Immature natural killer cell (primary cell): ENCODE data around the gene TCFL5. TPM values are rescaled to one million over a fixed set of nuclear protein-coding genes. Genes with fewer than 3 reads are reported as not detected.
A peak's percentile ranks its signal among the peaks of the same experiment; 100 is the strongest.
"Not testable (repeated sequence)": the region's sequence is repeated elsewhere in the genome, so short reads cannot be mapped to it uniquely, and the experiment has no call there.

Experiments
- DNase-seq, 3 donors: peaks; one replicate each; pipeline ENCODE4 v3.0.0; 2022; ENCODE audit warnings: mixed read lengths in 1 of 3
- H3K27ac Mint-ChIP-seq, 6 donors: one replicate each; pipeline ENCODE4 v1.8.0; 2020; ENCODE audit warnings: mixed read lengths in 6 of 6, mild to moderate bottlenecking in 5 of 6, inconsistent platforms in 4 of 6, moderate library complexity in 3 of 6
- H3K27me3 Mint-ChIP-seq, 3 donors: one replicate each; pipeline ENCODE4 v1.8.0; 2020 to 2021; ENCODE audit warnings: low read depth in 3 of 3, mild to moderate bottlenecking in 3 of 3, mixed read lengths in 3 of 3, moderate library complexity in 3 of 3, inconsistent platforms in 1 of 3
- H3K36me3 Mint-ChIP-seq, 3 donors: one replicate each; pipeline ENCODE4 v1.8.0; 2020; ENCODE audit warnings: mixed read lengths in 3 of 3, inconsistent platforms in 2 of 3, mild to moderate bottlenecking in 2 of 3
- H3K4me1 Mint-ChIP-seq, 2 donors: one replicate each; pipeline ENCODE4 v1.8.0; 2020; ENCODE audit warnings: inconsistent platforms in 2 of 2, mild to moderate bottlenecking in 2 of 2, mixed read lengths in 2 of 2, moderate library complexity in 1 of 2
- H3K4me3 Mint-ChIP-seq, 5 donors: one replicate each; pipeline ENCODE4 v1.8.0; 2020; ENCODE audit warnings: mild to moderate bottlenecking in 5 of 5, mixed read lengths in 5 of 5, inconsistent platforms in 3 of 5, moderate library complexity in 3 of 5
- H3K9me3 Mint-ChIP-seq, 6 donors: one replicate each; pipeline ENCODE4 v1.8.0; 2020; ENCODE audit warnings: mild to moderate bottlenecking in 6 of 6, mixed read lengths in 6 of 6, inconsistent platforms in 4 of 6, moderate library complexity in 3 of 6
- polyA plus RNA-seq, 3 donors: library from polyadenylated mRNA; unstranded; fragments of 300-500 nt; fragmentation: Illumina TruSeq; gene quantifications; one replicate each; pipeline ENCODE4 v1.2.3, GENCODE V29; 2021

TCFL5 gene
- polyA plus RNA-seq, 3 donors from 2014 or later, result 0.63 to 2.1 (median 1.1) TPM

DNA sequence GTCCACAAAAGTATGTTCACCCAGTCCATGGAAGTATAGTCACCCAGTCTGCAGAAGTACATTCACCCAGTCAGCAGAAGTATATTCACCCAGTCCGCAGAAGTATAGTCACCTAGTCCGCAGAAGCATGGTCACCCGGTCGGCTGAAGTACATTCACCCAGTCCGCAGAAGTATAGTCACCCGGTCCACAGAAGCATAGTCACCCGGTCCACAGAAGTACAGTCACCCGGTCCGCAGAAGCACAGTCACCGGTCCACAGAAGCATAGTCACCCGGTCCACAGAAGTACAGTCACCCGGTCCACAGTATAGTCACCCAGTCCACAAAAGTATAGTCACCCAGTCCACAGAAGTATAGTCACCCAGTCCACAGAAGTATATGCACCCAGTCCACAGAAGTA lies 8.8 kb downstream of the TCFL5 start:
- no peak overlapping the region for H3K27ac Mint-ChIP-seq
- H3K9me3 Mint-ChIP-seq, result no peaks in the 10 kb centered on the region
- DNase-seq, result no peak
- H3K4me1 Mint-ChIP-seq, result no peaks in the 10 kb centered on the region
- H3K4me3 Mint-ChIP-seq, result no peak overlapping the region
- H3K36me3 Mint-ChIP-seq, result peaks cover 17 to 21% (median 17%) of the 10 kb centered on the region in 3 donors
- peaks cover 0 to 1% (median 0%) of the 10 kb centered on the region in 3 donors for H3K27me3 Mint-ChIP-seq

DNA sequence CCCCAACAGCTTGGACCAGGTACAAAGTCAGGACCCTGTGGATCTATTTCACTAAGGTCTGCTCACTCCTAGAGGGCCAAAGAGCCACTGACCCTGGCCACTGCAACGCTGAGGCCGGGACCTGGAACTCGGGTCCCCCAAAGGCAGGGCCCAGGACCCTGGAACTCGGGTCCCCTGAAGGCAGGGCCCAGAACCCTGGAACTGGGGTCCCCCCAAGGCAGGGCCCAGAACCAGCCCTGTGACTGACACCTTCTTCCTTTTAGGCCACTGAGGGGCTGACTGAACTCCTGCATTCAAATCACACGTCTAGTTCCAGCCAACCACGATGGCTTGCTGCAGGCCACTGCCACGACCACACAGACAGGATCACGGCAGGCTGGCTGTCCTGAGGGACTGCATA lies 9.4 kb downstream of the TCFL5 start:
- no peaks in the 10 kb centered on the region for H3K9me3 Mint-ChIP-seq
- no peaks in the 10 kb centered on the region for H3K4me1 Mint-ChIP-seq
- no peak for DNase-seq
- peaks cover 0 to 2% (median 0%) of the 10 kb centered on the region in 3 donors for H3K27me3 Mint-ChIP-seq
- no peak overlapping the region for H3K4me3 Mint-ChIP-seq
- H3K27ac Mint-ChIP-seq, result no peak overlapping the region
- peaks cover 13 to 18% (median 15%) of the 10 kb centered on the region in 3 donors for H3K36me3 Mint-ChIP-seq

DNA sequence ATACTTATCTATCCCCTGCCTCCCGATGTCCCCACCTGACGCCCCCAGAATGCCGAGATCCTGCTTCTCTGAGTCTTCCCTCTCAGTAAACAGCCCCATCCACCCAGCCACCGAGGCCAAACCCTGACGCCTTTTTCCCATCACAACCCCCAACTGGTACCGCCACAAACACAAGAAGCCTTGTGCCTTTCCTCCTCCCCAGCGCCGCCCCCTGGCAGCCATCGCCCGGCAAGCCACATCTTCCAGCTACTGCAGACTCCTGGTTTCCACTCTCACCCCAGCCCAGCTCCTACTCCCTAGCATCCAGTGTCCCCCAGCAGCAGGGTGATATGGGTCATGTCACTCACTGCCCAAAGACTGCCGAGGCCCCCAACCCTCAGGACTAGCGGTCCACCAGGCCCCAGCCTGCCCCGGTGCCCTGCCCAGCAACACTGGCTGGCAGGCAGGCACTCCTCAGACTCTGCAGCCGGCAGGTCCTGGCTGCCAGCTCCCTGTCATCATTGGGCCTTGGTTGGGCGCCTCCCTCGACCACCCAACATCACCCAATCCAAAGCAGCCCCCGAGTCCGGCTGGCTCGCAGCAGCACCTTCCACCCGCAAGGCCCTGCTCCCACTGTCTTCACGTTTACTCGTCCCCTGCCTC lies 11.2 kb downstream of the TCFL5 start:
- Mint-ChIP-seq H3K36me3 (peaks cover 15 to 25% (median 16%) of the 10 kb centered on the region in 3 donors), H3K9me3 (no peaks in the 10 kb centered on the region), H3K4me3 (no peak overlapping the region), H3K27ac (peak overlapping the region in 1 of 6 donors; percentile 18), H3K4me1 (no peaks in the 10 kb centered on the region), H3K27me3 (peaks cover 0 to 4% (median 0%) of the 10 kb centered on the region in 3 donors)
- no peak for DNase-seq

DNA sequence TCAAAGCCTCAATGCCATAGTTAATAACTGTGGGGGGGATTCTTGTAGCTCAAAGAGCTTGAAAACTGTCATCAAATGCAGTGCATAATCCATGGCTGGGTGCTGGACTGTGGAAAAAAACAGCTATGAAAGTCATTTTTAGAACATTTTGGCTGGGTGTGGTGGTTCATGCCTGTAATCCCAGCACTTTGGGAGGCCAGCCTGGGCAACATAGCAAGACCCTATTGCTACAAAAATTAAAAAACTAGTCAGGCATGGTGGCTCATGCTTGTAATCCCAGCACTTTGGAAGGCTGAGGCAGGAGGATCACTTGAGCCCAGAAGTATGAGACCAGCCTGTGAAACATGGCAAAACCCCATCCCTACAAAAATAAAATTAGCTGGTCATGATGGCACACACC lies 12.2 kb downstream of the TCFL5 start:
- no peak for DNase-seq
- H3K4me1 Mint-ChIP-seq, result no peaks in the 10 kb centered on the region
- H3K4me3 Mint-ChIP-seq, result no peak overlapping the region
- peaks cover 0 to 4% (median 0%) of the 10 kb centered on the region in 3 donors for H3K27me3 Mint-ChIP-seq
- no peaks in the 10 kb centered on the region for H3K9me3 Mint-ChIP-seq
- H3K36me3 Mint-ChIP-seq, result peaks cover 15 to 27% (median 18%) of the 10 kb centered on the region in 3 donors
- no peak overlapping the region for H3K27ac Mint-ChIP-seq

DNA sequence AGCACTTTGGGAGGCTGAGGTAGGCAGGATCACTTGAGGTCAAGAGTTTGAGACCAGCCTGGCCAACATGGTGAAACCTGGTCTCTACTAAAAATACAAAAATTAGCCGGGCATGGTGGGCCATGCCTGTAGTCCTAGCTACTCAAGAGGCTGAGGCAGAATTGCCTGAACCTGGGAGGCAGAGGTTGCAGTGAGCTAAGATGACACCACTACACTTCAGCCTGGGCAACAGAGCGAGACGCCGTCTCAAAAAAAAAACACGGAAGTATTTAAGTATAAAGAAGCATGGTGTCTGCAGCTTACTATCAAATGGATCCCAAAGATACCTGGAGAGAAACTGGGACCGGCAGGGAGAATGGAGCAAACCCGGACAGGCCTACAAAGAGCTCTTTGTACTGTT lies 12.7 kb downstream of the TCFL5 start:
- not testable (repeated sequence) for H3K27ac Mint-ChIP-seq, H3K9me3 Mint-ChIP-seq, DNase-seq, H3K4me3 Mint-ChIP-seq, H3K4me1 Mint-ChIP-seq, H3K27me3 Mint-ChIP-seq
- peaks cover 13 to 25% (median 18%) of the 10 kb centered on the region in 3 donors for H3K36me3 Mint-ChIP-seq

DNA sequence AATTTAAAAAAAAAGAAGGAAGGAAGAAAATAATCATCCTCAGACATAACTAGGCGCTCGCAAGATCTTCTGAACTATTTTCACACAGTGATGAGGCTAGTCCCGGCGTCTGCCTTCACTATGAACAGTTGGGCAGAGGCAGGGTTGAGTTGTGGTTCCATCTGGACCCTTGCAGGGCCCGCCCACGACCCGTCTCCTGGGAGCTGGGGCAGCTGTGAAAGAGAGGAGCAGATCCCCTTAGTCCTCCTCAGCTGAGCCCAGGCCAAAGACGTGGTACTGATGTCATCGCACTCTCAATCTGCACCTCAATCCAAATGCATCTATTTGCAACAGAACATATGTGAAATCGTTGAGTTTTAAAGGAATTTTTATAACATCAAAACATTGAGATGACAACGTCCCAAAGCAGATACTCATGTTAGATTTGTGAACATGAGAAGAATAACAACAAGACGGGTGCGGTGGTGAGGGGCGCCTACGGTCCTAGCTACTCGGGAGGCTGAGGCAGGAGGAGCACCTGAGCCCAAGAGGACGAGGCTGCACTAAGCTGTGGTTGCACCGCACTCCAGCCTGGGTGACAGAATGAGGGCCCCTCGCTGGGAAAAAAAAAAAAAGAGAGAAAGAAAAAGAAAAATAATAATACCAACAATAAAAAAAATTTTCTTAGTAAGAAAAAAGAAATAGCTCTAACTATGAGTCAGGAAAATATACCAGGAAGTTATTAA lies 15.3 kb downstream of the TCFL5 start:
- DNase-seq, result no peak
- Mint-ChIP-seq H3K27me3 (peaks cover 0 to 4% (median 0%) of the 10 kb centered on the region in 3 donors), H3K4me3 (no peak overlapping the region), H3K4me1 (no peaks in the 10 kb centered on the region), H3K9me3 (no peaks in the 10 kb centered on the region), H3K36me3 (peaks cover 4 to 18% (median 16%) of the 10 kb centered on the region in 3 donors), H3K27ac (no peak overlapping the region)

DNA sequence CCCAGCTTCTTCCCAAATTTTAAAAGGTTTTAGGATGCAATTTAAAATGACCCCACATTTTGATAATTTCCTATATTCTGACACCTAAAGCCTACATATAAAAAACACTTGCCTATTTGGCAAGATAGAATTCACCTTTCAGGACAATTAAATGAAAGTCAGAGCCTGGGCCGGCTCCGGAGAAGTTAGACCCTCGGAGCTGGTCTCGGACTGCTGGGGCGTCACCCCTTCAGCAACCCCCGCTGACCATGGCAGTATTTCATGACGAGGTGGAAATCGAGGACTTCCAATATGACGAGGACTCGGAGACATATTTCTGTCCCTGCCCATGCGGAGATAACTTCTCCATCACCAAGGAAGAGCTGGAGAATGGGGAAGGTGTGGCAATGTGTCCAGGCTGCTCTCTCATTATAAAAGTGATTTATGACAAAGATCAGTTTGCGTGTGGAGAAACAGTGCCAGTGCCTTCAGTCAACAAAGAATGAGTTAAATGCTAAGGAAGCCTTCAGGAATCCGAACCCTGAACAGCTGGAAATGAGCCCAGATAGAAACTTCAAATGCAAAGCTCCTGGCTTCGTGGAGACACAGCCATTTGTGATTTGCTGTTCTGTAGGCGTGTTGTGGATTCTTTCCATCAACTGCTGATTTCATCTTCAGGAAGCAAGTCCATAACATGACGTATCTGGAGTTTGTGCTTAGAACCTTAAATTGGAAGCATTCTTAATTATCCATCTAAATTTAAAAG lies 16.0 kb downstream of the TCFL5 start:
- DNase-seq, result no peak
- Mint-ChIP-seq H3K9me3 (no peaks in the 10 kb centered on the region), H3K4me3 (no peak overlapping the region), H3K27ac (no peak overlapping the region), H3K27me3 (peaks cover 0 to 4% (median 0%) of the 10 kb centered on the region in 3 donors), H3K4me1 (no peaks in the 10 kb centered on the region), H3K36me3 (peaks cover 4 to 16% (median 13%) of the 10 kb centered on the region in 3 donors)

DNA sequence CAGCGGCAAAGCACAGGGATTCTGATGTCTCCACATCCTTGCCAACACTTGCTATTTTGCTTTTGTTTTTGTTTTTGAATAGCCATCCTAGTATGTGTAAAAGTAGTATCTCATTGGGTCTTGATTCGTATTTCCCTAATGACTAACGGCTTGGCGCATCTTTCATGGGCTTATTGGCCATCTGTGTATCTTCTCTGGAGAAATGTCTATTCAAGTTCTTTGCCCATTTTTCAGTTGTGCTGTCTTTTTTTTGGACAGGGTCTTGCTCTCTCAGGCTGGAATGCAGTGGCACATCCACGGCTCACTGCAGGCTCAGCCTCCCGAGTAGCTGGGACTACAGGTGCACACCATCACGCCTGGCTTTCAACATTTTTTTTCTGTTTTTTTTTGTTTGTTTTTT lies 17.4 kb downstream of the TCFL5 start:
- Mint-ChIP-seq H3K27me3 (peaks cover 0 to 4% (median 0%) of the 10 kb centered on the region in 3 donors), H3K36me3 (peaks cover 4 to 16% (median 9%) of the 10 kb centered on the region in 3 donors), H3K9me3 (no peaks in the 10 kb centered on the region), H3K4me3 (no peak overlapping the region), H3K27ac (no peak overlapping the region), H3K4me1 (peaks cover 0 to 1% of the 10 kb centered on the region in 2 donors)
- DNase-seq, result no peak

DNA sequence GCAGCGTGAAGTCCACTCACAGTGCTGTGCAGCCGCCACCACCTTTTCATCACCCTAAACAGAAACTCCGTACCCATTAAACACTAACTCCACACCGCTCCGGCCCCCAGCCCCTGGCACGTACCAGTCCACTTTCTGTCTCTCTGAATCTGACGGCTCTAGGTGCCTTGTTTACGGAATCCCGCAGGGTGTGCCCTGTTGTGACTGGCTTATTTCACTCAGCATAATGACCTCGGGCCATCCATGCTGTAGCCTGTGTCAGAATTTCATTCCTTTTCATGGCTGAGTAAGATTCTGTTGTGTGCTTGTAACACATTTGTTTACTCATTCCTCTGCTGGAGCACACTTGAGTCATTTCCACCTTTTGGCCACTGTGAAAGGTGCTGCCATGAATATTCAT lies 18.0 kb downstream of the TCFL5 start:
- Mint-ChIP-seq H3K9me3 (no peaks in the 10 kb centered on the region), H3K4me3 (no peak overlapping the region), H3K36me3 (peaks cover 4 to 16% (median 9%) of the 10 kb centered on the region in 3 donors), H3K27ac (no peak overlapping the region), H3K27me3 (peaks cover 0 to 4% (median 0%) of the 10 kb centered on the region in 3 donors), H3K4me1 (peaks cover 0 to 2% of the 10 kb centered on the region in 2 donors)
- no peak for DNase-seq

DNA sequence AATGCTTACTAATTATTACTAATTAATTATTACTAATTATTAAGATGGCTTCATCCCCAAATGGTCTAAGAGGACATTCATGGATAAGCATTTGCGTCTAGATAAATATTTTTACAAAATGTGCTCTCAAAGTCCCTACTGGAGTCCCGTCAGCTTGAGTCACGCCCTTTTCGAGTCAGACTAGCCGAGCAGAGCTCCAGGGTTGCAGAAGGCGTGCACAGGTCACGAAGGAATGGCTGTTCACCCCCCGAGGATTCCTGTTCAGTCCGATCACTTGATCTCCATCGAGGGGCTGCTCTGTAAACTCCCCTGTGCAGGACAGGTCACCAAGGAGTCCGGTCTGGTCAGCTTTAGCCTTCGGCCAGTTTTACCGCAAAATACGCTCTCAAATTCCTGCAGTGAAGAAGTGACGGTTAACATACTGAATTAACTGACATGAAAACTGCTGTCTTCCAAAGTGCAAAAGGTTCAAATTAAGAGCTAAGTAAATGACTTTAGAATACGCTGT lies 19.9 kb downstream of the TCFL5 start:
- DNase-seq, result no peak
- Mint-ChIP-seq H3K9me3 (no peaks in the 10 kb centered on the region), H3K4me3 (no peak overlapping the region), H3K36me3 (peaks cover 4 to 12% (median 7%) of the 10 kb centered on the region in 3 donors), H3K27ac (no peak overlapping the region), H3K4me1 (peaks cover 0 to 9% of the 10 kb centered on the region in 2 donors), H3K27me3 (peaks cover under 1 to 3% (median 3%) of the 10 kb centered on the region in 3 donors)

DNA sequence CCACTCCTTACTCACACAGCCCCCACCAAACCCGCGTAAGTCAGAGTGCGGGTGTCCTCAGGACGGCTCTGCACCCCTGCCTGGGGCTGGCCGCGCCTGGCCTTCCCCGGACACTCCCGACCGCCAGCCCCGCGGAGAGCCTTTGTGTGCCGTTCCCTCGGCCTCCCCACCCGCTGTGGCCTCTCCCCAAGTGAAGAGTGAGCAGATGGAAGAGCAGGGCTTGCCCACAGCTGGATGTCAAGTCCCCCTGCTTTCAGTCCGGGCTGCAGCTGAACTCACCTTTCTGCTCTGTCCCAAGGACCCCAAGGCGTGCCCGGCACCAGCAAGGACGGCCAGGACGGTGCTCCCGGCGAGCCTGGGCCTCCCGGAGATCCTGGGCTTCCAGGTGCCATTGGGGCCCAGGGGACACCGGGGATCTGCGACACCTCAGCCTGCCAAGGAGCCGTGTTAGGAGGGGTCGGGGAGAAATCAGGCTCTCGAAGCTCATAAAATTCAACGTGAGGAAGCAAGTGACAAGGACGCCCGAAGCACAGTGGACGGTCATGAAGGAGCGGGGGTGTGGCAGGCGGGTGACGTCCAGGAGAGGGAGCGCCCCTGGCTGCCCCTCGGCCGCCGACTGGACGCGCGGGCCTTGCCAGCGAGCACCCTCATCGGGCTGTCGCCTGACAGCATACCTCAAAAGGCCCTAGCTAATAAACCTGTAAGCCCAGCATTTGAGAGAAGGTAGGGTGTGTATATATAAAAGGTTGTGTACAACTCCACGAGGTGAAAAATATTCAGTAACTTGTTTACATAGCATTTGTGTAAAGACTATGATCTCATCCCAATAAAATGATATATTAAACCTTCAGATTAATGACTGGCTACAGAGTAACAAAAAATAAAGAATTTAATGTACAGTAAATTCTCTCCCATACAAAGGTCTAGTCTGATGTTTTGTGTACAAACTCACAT lies 21.1 kb downstream of the TCFL5 start:
- H3K27ac Mint-ChIP-seq, result no peak overlapping the region
- H3K9me3 Mint-ChIP-seq, result no peaks in the 10 kb centered on the region
- peaks cover 0 to 9% of the 10 kb centered on the region in 2 donors for H3K4me1 Mint-ChIP-seq
- DNase-seq, result no peak
- peaks cover 3% of the 10 kb centered on the region in 3 donors for H3K27me3 Mint-ChIP-seq
- no peak overlapping the region for H3K4me3 Mint-ChIP-seq
- peaks cover 0 to 6% (median 2%) of the 10 kb centered on the region in 3 donors for H3K36me3 Mint-ChIP-seq

DNA sequence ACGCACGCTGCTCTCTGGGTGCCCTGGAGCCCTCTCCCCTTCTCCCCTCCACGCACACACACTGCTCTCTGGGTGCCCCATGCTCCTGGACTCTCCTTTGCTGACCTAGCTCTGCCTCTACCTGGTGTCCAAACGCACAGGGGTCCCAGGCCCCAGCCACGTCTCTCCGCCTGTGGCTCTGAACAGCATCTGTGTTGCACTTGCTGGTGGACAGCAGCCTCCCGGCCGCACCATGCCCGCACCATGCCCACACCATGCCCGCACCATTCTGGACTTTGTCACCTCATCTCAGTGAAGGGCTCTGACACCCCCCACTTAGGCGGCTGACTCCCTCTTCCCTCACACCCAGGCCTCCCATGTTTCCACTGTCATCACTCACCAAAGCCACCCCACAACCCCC lies 21.8 kb downstream of the TCFL5 start:
- no peak overlapping the region for H3K4me3 Mint-ChIP-seq
- no peak for DNase-seq
- peaks cover 3% of the 10 kb centered on the region in 3 donors for H3K27me3 Mint-ChIP-seq

DNA sequence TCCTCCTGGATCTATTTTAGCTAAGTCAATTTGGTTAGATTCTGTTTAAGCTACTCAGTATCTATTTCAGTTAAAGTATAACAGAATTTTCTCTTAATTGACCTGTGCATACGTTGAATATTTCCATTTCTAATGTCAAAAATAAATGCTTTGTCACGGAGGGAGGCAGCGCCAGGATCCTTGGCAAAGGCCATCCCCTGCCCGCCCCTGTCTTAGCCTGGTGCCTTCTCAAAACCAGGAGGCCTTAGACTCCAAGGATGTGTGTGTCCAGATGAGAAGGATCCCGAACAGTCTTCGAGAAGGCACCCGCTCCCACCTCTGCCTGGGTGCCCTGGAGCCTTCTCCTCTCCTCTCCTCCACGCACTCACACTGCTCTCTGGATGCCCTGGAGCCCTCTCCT lies 22.4 kb downstream of the TCFL5 start:
- H3K4me3 Mint-ChIP-seq, result no peak overlapping the region
- peaks cover 0 to 9% of the 10 kb centered on the region in 2 donors for H3K4me1 Mint-ChIP-seq

More for the DNA sequence above, 21.8 kb downstream of the TCFL5 start:
- Mint-ChIP-seq H3K4me1 (peaks cover 0 to 9% of the 10 kb centered on the region in 2 donors), H3K27ac (no peak overlapping the region), H3K36me3 (peaks cover 0 to 4% (median 0%) of the 10 kb centered on the region in 3 donors), H3K9me3 (no peaks in the 10 kb centered on the region)

More for the DNA sequence above, 22.4 kb downstream of the TCFL5 start:
- no peak for DNase-seq
- Mint-ChIP-seq H3K27ac (no peak overlapping the region), H3K36me3 (peaks cover 0 to 4% (median 0%) of the 10 kb centered on the region in 3 donors), H3K27me3 (peaks cover 3% of the 10 kb centered on the region in 3 donors), H3K9me3 (no peaks in the 10 kb centered on the region)
